GM21367 (cell line): ENCODE measurements around the gene CAV3.

Experiments used
- ATAC-seq: cut with Tn5 transposase; IDR thresholded peaks from one replicate; pipeline ENCODE4 v1.9.1; 2021; ENCODE audit not compliant: unreplicated experiment

The CAV3 gene

GRCh38 chr3:8760506-8760905 is 26.9 kb downstream of the CAV3 start:
- no peak for ATAC-seq

GRCh38 chr3:8761866-8762265 is 28.3 kb downstream of the CAV3 start:
- no peak for ATAC-seq

GRCh38 chr3:8762607-8763377 is 29.2 kb downstream of the CAV3 start:
- ATAC-seq, result no peak

GRCh38 chr3:8764528-8764927 is 30.9 kb downstream of the CAV3 start:
- no peak for ATAC-seq

GRCh38 chr3:8765528-8765927 is 31.9 kb downstream of the CAV3 start:
- ATAC-seq, result no peak

- no peak for ATAC-seq
These were observed 32.5 kb downstream of the CAV3 start for GRCh38 chr3:8766148-8766547.

GRCh38 chr3:8767256-8767666 is 33.7 kb downstream of the CAV3 start:
- no peak for ATAC-seq

- peak; percentile 38 for ATAC-seq
These were observed 34.2 kb downstream of the CAV3 start for GRCh38 chr3:8767667-8768363.

GRCh38 chr3:8768364-8769087 is 34.9 kb downstream of the CAV3 start:
- ATAC-seq, result peak; percentile 12

GRCh38 chr3:8769088-8769822 is 35.7 kb downstream of the CAV3 start, which contains the start of gene OXTR:
TSS of gene OXTR (minus strand) at chr3:8769613. CDS start at chr3:8768187, 1,426 bp downstream.
- ATAC-seq, result peak; percentile 75

- no peak for ATAC-seq
These were observed 40.4 kb downstream of the CAV3 start for GRCh38 chr3:8773941-8774542.

GRCh38 chr3:8775181-8775580 is 41.6 kb downstream of the CAV3 start:
- ATAC-seq, result no peak

GRCh38 chr3:8775602-8776001 is 42.0 kb downstream of the CAV3 start:
- no peak for ATAC-seq

GRCh38 chr3:8776406-8776805 is 42.8 kb downstream of the CAV3 start:
- no peak for ATAC-seq

- ATAC-seq, result no peak
These were observed 43.8 kb downstream of the CAV3 start for GRCh38 chr3:8777201-8777977.

GRCh38 chr3:8777978-8778267 is 44.3 kb downstream of the CAV3 start:
- no peak for ATAC-seq

GRCh38 chr3:8778475-8778874 is 44.9 kb downstream of the CAV3 start:
- no peak for ATAC-seq

- no peak for ATAC-seq
These were observed 46.7 kb downstream of the CAV3 start for GRCh38 chr3:8780279-8780678.

- ATAC-seq, result no peak
These were observed 51.3 kb downstream of the CAV3 start for GRCh38 chr3:8784676-8785435.
